HEK293T (cell line): ENCODE results near the gene SULT2B1.

Source experiments
- CTCF ChIA-PET: fragments of 350-600 bp; formaldehyde crosslinking; extraction: SDS; loops from one replicate; lab custom pipeline; 2021; ENCODE audit warnings: antibody characterized with exemption, inconsistent platforms; lab: Yijun Ruan, JAX
- POLR2A ChIA-PET: fragments of 350-600 bp; formaldehyde crosslinking; extraction: SDS; loops from one replicate; lab custom pipeline; 2020; ENCODE audit warnings: antibody characterized with exemption, inconsistent platforms; lab: Yijun Ruan, JAX
- DNase-seq: peaks from one replicate; pipeline ENCODE4 v3.0.0; 2012; ENCODE audit warnings: mixed read lengths; ENCODE audit errors: extremely low spot score
- ARNT ChIP-seq: fragments of 450-650 bp; IDR thresholded peaks from 2 replicates; pipeline ENCODE4 v1.6.1; 2017; ENCODE audit warnings: mild to moderate bottlenecking
- BHLHE40 ChIP-seq: fragments of 450-650 bp; IDR thresholded peaks from 2 replicates; pipeline ENCODE4 v1.6.1; 2016; ENCODE audit warnings: mild to moderate bottlenecking, moderate library complexity, borderline replicate concordance
- CTBP1 ChIP-seq: fragments of 450-650 bp; IDR thresholded peaks from 2 replicates; pipeline ENCODE4 v1.6.1; 2016; ENCODE audit warnings: borderline replicate concordance
- ELF4 ChIP-seq: fragments of 450-650 bp; IDR thresholded peaks from 2 replicates; pipeline ENCODE4 v1.6.1; 2017; ENCODE audit warnings: antibody characterized with exemption
- FOXA1 ChIP-seq: fragments of 450-650 bp; IDR thresholded peaks from 2 replicates; pipeline ENCODE4 v1.6.1; 2016; ENCODE audit warnings: mild to moderate bottlenecking
- FOXK2 ChIP-seq: fragments of 450-650 bp; IDR thresholded peaks from 2 replicates; pipeline ENCODE4 v1.6.1; 2016; ENCODE audit warnings: mild to moderate bottlenecking
- FOXM1 ChIP-seq: fragments of 450-650 bp; IDR thresholded peaks from 2 replicates; pipeline ENCODE4 v1.6.1; 2017; ENCODE audit warnings: mild to moderate bottlenecking, borderline replicate concordance
- HDGF ChIP-seq: fragments of 450-650 bp; IDR thresholded peaks from 2 replicates; pipeline ENCODE4 v1.6.1; 2017; ENCODE audit warnings: antibody characterized with exemption, borderline replicate concordance
- L3MBTL2 ChIP-seq: fragments of 450-650 bp; conservative IDR thresholded peaks from 2 replicates; pipeline ENCODE4 v1.6.1; 2016; ENCODE audit warnings: mild to moderate bottlenecking
- LEF1 ChIP-seq: fragments of 450-650 bp; IDR thresholded peaks from 2 replicates; pipeline ENCODE4 v1.6.1; 2017; ENCODE audit warnings: mild to moderate bottlenecking, borderline replicate concordance
- NFRKB ChIP-seq: fragments of 450-650 bp; IDR thresholded peaks from 2 replicates; pipeline ENCODE4 v1.6.1; 2016; ENCODE audit warnings: mild to moderate bottlenecking, moderate library complexity
- SP1 ChIP-seq: fragments of 450-650 bp; IDR thresholded peaks from 2 replicates; pipeline ENCODE4 v1.6.1; 2017
- SUZ12 ChIP-seq: fragments of 450-650 bp; IDR thresholded peaks from 2 replicates; pipeline ENCODE4 v1.6.1; 2016; ENCODE audit warnings: mild to moderate bottlenecking
- TARDBP ChIP-seq: fragments of 450-650 bp; IDR thresholded peaks from 2 replicates; pipeline ENCODE4 v1.6.1; 2016
- ZNF384 ChIP-seq: fragments of 450-650 bp; IDR thresholded peaks from 2 replicates; pipeline ENCODE4 v1.6.1; 2016
- TF ChIP-seq, protein P1 (sequence below): fragments of 450-650 bp; IDR thresholded peaks from 2 replicates; pipeline ENCODE4 v1.6.1; 2016

Gene SULT2B1

DNA sequence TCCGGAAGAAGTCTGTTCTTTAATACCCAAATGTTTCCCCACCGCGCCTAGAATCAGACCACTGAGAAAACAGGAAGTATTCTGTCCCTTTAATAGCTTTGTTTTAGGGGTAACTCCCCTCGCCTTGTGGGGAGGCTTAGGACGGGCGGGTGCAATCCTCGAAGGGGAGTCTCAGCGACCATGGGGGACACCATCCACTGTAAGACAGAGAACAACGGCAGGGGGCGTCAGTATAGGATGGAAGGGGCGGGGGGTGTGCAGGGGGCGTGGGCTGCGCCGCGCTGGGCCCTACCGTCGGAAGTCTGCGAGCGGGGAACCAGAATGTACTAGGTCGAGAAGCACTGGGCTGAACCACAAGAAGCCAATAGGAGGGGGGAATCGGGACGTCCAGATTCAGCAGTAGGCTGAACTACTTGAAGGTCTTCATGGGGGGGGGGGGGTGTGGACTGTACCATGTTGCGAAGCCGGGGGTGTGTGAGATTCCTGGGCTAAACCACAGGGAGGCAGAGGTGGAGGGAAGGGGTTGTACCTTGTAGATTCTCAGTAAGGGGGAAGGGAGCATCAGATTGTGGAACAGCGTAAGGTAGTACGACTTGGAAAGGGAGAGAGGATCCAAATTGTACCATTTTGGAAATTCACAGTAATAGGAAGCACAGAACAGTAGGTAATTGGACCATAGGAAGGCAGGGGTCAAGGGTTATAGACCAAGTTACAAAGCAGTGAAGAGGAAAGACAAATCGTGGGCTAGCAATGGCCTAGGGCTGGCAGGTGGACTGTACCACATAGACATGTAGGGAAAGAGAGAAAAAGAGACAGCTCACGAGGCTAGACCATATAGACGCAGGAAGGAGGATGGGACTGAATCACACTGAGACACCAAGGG, 86.2 kb downstream of the SULT2B1 start:
- POLR2A ChIA-PET, result interaction anchor here (1.8 to 2.3 kb wide), 2 partner anchors 8 to 19 kb away, joined by 7 to 12 read pairs; partner anchors contain the start of genes CA11, RPL18 and SPHK2
- DNase-seq, result peak; percentile 78
- CTCF ChIA-PET, result no interaction called here
- TF ChIP-seq FOXM1 (no peak; the same call in 1 of the 2 replicates), FOXA1 (no peak), ZNF384 (no peak), LEF1 (no peak)

DNA sequence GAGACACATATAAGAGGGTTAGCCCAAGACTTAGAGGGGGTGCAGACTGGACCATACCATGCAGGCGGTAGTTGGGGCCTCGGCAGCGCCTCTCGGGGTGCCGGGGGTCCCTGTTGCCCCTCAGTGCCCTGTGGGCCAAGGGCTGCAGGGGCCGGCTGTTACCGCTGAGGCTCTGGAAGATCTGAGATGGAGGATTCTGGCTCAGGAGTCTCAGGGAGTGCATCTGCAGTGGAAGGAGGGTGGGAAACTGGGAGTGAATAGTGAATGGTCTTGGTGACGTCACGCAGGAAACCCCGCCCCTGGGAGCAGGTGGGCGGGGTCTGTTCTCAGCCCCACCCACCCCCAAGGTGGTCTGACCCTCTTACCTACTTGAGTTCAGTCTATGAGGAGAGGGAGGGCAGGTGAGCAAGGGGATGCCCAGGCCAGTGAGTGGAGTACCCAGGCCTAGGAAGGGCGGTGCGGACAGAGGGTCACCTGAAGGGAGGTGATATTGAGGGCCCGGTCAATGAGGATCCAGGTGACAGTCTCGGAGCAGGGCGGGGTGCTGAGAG, 86.9 kb downstream of the SULT2B1 start:
- CTCF ChIA-PET, result no interaction called here
- TF ChIP-seq TARDBP, result no peak
- no peak for TF ChIP-seq L3MBTL2
- no peak for TF ChIP-seq FOXM1
- no peak for TF ChIP-seq ARNT
- TF ChIP-seq LEF1, result no peak
- no peak for TF ChIP-seq SP1
- TF ChIP-seq SUZ12, result no peak
- TF ChIP-seq ELF4, result no peak
- no peak for TF ChIP-seq CTBP1
- no peak for TF ChIP-seq BHLHE40
- TF ChIP-seq, protein P1, sequence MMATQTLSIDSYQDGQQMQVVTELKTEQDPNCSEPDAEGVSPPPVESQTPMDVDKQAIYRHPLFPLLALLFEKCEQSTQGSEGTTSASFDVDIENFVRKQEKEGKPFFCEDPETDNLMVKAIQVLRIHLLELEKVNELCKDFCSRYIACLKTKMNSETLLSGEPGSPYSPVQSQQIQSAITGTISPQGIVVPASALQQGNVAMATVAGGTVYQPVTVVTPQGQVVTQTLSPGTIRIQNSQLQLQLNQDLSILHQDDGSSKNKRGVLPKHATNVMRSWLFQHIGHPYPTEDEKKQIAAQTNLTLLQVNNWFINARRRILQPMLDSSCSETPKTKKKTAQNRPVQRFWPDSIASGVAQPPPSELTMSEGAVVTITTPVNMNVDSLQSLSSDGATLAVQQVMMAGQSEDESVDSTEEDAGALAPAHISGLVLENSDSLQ, result no peak
- no peak for TF ChIP-seq NFRKB
- TF ChIP-seq ZNF384, result no peak
- no peak for TF ChIP-seq HDGF
- TF ChIP-seq FOXA1, result no peak
- TF ChIP-seq FOXK2, result no peak
- DNase-seq, result no peak
- POLR2A ChIA-PET, result no interaction called here

DNA sequence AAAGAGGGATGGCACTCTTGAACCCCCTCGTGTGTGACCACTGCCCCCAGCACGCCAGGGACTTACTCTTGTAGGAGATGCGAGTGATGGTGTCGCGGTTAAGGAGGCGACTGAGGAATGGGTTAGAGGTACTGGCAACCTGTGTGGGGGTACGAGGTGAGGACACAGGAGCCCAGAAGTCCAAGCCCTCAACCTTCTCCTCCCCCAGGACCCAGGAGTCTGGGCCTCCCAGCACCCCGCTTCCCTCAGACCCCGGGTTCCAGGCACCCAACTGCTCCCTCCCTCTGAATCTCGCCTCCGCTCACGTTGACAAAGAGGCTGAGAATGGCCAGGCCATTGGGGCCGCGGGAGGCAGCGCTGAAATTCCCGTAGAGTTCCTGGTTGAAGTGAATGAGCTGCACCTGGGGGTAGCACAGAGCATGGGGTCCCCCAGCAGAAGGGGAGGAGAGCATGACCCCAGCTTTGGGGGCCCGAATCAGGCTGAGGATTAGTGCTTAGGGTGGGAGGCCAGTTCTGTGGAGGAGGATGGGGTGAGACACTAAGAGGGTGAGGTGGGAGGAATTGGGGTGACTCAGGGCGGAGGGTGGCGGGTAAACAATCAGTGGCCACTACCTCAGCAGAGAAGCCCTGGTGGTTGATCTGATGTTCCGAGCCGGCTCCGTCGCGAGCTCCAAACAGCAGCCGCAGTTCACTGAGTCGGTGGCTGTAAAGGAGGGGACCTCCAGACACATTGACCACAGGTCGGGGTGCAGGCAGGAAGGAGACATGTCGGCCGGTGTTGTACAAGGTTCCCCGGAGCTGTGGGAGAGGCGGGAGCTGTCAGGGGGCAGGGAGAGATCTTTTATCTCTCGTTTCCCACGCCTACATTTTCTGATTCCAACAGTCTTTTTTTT, 87.8 kb downstream of the SULT2B1 start:
- CTCF ChIA-PET, result interaction anchor here (0.6 kb wide), 1 partner anchor 339 kb away, joined by 3 read pairs; no protein-coding TSS in a partner anchor
- no peak for TF ChIP-seq LEF1
- DNase-seq, result no peak
- POLR2A ChIA-PET, result no interaction called here

DNA sequence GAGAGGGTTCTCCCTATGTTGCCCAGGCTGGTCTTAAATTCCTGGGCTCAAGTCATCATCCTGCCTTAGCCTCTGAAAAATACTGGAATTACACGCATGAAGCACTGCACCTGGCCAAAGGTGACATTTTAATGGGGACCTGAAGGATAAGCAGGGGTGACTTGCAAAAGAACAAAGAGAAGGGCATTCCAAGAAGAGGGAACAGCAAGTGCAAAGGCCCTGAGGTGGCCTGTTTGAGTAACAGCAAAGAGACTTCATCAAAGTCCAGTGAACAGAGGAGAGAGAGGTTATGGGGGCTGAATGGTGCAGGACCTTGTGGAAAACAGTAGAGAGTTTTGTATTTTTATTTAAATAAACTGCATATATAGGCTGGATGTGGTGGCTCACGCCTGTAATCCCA, 89.9 kb downstream of the SULT2B1 start:
- CTCF ChIA-PET, result no interaction called here
- TF ChIP-seq ZNF384 (no peak), ARNT (no peak), L3MBTL2 (no peak), TARDBP (no peak)
- POLR2A ChIA-PET, result no interaction called here
- no peak for DNase-seq

DNA sequence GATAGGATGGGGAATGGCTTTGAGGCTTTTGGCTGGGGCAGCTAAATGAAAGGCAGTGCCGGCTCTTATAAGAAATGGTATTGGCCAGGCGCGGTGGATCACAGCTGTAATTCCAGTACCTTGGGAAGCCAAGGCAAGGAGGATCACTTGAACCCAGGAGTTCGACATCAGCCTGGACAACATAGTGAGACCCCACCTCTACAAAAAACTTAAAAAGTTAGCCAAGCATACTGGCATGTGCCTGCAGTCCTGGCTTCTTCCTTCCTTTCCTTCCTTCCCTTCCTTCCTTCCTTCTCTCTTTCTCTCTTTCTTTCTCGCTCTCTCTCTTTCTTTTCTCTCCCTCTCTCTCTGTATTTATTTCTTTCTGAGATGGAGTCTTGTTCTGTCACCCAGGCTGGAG, 90.9 kb downstream of the SULT2B1 start:
- CTCF ChIA-PET, result interaction anchor here (0.6 kb wide), 1 partner anchor 310 kb away, joined by 3 read pairs; no protein-coding TSS in a partner anchor
- POLR2A ChIA-PET, result no interaction called here
- TF ChIP-seq FOXK2 (no peak), LEF1 (no peak), L3MBTL2 (no peak)
- DNase-seq, result no peak

DNA sequence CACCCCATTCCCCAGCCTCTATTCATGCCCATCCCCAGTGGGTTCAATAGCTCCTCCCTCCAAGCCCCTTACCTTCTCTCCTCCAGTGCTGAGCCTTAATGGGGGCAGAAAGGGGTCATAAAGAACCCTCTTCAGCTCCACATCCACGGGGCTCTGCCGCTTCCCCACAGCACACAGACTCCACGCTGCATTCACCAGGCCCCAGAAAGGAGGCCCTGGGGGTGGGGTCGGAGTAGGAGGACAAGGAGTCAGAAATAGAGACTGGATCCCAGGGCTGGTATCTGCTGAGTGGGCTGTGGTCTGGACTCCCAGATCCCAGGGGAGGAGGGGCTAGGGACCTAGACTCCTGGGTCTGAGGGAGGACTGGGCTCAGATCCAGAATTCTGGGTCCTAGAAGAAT, 92.4 kb downstream of the SULT2B1 start:
- DNase-seq, result no peak
- ChIA-PET POLR2A (interaction anchor here (2.3 to 3.0 kb wide), 3 partner anchors 10 to 228 kb away, joined by 5 to 9 read pairs (median 6); partner anchors contain the start of gene PPP1R15A), CTCF (interaction anchor here (0.6 kb wide), 1 partner anchor 31 kb away, joined by 3 read pairs; no protein-coding TSS in a partner anchor)
- TF ChIP-seq ARNT, result no peak
- no peak for TF ChIP-seq LEF1
- no peak for TF ChIP-seq FOXK2
- no peak for TF ChIP-seq SUZ12
- TF ChIP-seq HDGF, result no peak
- no peak for TF ChIP-seq CTBP1
- no peak for TF ChIP-seq L3MBTL2
- no peak for TF ChIP-seq ELF4
- TF ChIP-seq FOXM1, result no peak
